ENCODE results near the gene TPM3.
A peak's percentile ranks its signal among the peaks of the same experiment; 100 is the strongest.

TPM3 gene

GRCh38 chr1:154183046-154183915, 8.6 kb downstream of the TPM3 start:
- CTCF ChIA-PET = interaction anchor here (0.6 kb wide), 1 partner anchor 9 kb away, joined by 4 read pairs; the partner anchor contains the start of gene TPM3
- DNase-seq (ENCODE audit: extremely low spot score) = peak; percentile 100
- TF ChIP-seq CTBP1 (IDR thresholded peaks at IDR 0.05; ENCODE audit: borderline replicate concordance) (peak; percentile 56; the same call in 1 of the 2 replicates), NFRKB (IDR thresholded peaks at IDR 0.05) (no peak), FOXA1 (IDR thresholded peaks at IDR 0.05) (no peak), ELF4 (IDR thresholded peaks at IDR 0.05) (peak; percentile 93), HDGF (IDR thresholded peaks at IDR 0.05; ENCODE audit: borderline replicate concordance) (0 out of 2 replicates have a peak, but pooled peaks have one; percentile 80), L3MBTL2 (conservative IDR thresholded peaks at IDR 0.05) (peak; percentile 95), PKNOX1 (IDR thresholded peaks at IDR 0.05) (peak; percentile 57; the same call in 1 of the 2 replicates)
- POLR2A ChIA-PET = interaction anchor here (0.7 to 1.4 kb wide), 6 partner anchors 9 to 193 kb away, joined by 3 to 8 read pairs (median 4); partner anchors contain the start of genes RPS27 and UBAP2L

- TF ChIP-seq LEF1 (IDR thresholded peaks at IDR 0.05; ENCODE audit: borderline replicate concordance) = no peak
- no peak for TF ChIP-seq NFRKB (IDR thresholded peaks at IDR 0.05)
- no peak for TF ChIP-seq FOXK2 (IDR thresholded peaks at IDR 0.05)
- no peak for TF ChIP-seq PKNOX1 (IDR thresholded peaks at IDR 0.05)
- TF ChIP-seq BHLHE40 (IDR thresholded peaks at IDR 0.05; ENCODE audit: borderline replicate concordance) = no peak
- no peak for TF ChIP-seq CTBP1 (IDR thresholded peaks at IDR 0.05; ENCODE audit: borderline replicate concordance)
- no peak for TF ChIP-seq SUZ12 (IDR thresholded peaks at IDR 0.05)
- no peak for TF ChIP-seq HDGF (IDR thresholded peaks at IDR 0.05; ENCODE audit: borderline replicate concordance)
- peak; percentile 63 for DNase-seq (ENCODE audit: extremely low spot score)
- CTCF ChIA-PET = no interaction called here
- POLR2A ChIA-PET = interaction anchor here (0.7 to 1.5 kb wide), 8 partner anchors 10 to 192 kb away, joined by 3 to 8 read pairs (median 4); partner anchors contain the start of genes RPS27 and UBAP2L
Observed at GRCh38 chr1:154182344-154183045, 9.4 kb downstream of the TPM3 start.

GRCh38 chr1:154181944-154182343, 10.0 kb downstream of the TPM3 start:
- no peak for DNase-seq (ENCODE audit: extremely low spot score)
- POLR2A ChIA-PET = interaction anchor here (1.0 to 1.5 kb wide), 5 partner anchors 18 to 189 kb away, joined by 4 to 5 read pairs (median 4); partner anchors contain the start of gene UBAP2L
- CTCF ChIA-PET = no interaction called here
- TF ChIP-seq L3MBTL2 (conservative IDR thresholded peaks at IDR 0.05) (peak; percentile 28; the same call in 1 of the 2 replicates), FOXK2 (IDR thresholded peaks at IDR 0.05) (no peak)

GRCh38 chr1:154179946-154180687, 11.8 kb downstream of the TPM3 start:
- no peak for DNase-seq (ENCODE audit: extremely low spot score)
- no peak for TF ChIP-seq ELF4 (IDR thresholded peaks at IDR 0.05)
- ChIA-PET POLR2A (no interaction called here), CTCF (no interaction called here)

- ChIA-PET POLR2A (interaction anchor here (1.3 kb wide), 1 partner anchor 189 kb away, joined by 3 read pairs; no protein-coding TSS in a partner anchor), CTCF (no interaction called here)
- no peak for DNase-seq (ENCODE audit: extremely low spot score)
- TF ChIP-seq LEF1 (IDR thresholded peaks at IDR 0.05; ENCODE audit: borderline replicate concordance) (no peak), TARDBP (IDR thresholded peaks at IDR 0.05) (no peak), ELF4 (IDR thresholded peaks at IDR 0.05) (no peak), SP1 (IDR thresholded peaks at IDR 0.05) (no peak), ARNT (IDR thresholded peaks at IDR 0.05) (no peak), NFRKB (IDR thresholded peaks at IDR 0.05) (no peak), FOXA1 (IDR thresholded peaks at IDR 0.05) (no peak), BHLHE40 (IDR thresholded peaks at IDR 0.05; ENCODE audit: borderline replicate concordance) (no peak), L3MBTL2 (conservative IDR thresholded peaks at IDR 0.05) (no peak), FOXK2 (IDR thresholded peaks at IDR 0.05) (no peak), FOXM1 (IDR thresholded peaks at IDR 0.05; ENCODE audit: borderline replicate concordance) (no peak), CTBP1 (IDR thresholded peaks at IDR 0.05; ENCODE audit: borderline replicate concordance) (no peak), ZNF384 (IDR thresholded peaks at IDR 0.05) (no peak), PKNOX1 (IDR thresholded peaks at IDR 0.05) (no peak)
Observed at GRCh38 chr1:154178911-154179811, 12.7 kb downstream of the TPM3 start.
